Non-pigmented ciliary epithelial cell (primary cell): ENCODE data around the gene NDUFA13.

Source experiments
- DNase-seq: peaks from one replicate; pipeline ENCODE4 v3.0.0-alpha.2; 2010; ENCODE audit warnings: low read depth

The NDUFA13 gene

GRCh38 chr19:19510432-19510831 lies 5.6 kb upstream of the NDUFA13 start:
- no peak for DNase-seq

GRCh38 chr19:19513682-19514081 lies 2.3 kb upstream of the NDUFA13 start:
- no peak for DNase-seq

DNA sequence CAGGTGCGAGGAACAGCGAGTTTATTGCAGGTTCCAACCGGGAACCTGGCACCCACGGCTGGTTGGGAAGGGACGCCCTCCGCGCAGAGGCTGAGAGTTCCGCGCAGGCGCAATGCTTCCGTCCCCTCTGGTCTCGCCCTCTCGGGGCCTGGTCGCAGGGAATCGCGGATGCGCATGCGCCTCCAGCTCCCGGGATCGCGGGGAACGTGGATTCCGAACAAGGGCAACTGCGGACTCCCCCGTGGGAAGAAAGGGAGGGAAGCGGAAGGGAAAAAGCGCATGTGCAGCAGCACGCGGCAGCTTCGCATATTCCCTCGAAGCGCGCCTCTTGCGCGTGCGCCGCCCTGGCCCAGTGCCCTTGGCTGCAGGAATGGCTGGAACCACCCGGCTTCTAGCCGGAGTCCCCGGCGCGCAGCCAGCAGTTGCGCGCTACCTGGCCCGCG lies 1.8 kb upstream of the NDUFA13 start:
- DNase-seq: peak; percentile 11

- DNase-seq: no peak
Observed at GRCh38 chr19:19514881-19515641, 964 bp upstream of the NDUFA13 start, which contains the start of gene TSSK6. Gene TSSK6, minus strand, starts transcription at chr19:19515548. Its CDS starts 121 bp downstream, at chr19:19515427.

- DNase-seq: no peak
Observed at GRCh38 chr19:19517235-19517619, 1.2 kb downstream of the NDUFA13 start.

- DNase-seq: no peak
Observed at GRCh38 chr19:19520989-19521388, 5.0 kb downstream of the NDUFA13 start.

DNA sequence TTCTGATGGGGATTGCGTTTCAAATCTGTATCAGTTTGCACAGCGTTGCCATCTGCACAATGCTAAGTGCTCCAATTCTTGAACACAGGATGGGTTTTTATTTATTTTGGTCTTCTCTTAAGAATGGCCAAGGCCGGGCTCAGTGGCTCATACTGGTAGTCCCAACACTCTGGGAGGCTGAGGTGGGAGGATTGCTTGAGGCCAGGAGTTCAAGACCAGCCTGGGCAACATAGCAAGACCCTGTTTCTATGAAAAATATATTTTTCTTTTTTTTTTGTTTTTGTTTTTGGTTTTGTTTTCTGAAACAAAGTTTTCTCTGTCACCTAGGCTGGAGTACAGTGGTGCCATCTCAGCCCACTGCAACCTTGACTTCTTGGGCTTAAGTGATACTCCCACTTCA lies 7.2 kb downstream of the NDUFA13 start:
- no peak for DNase-seq

- DNase-seq: no peak
Observed at GRCh38 chr19:19524053-19524452, 8.0 kb downstream of the NDUFA13 start.

- no peak for DNase-seq
Observed at GRCh38 chr19:19525611-19526380, 9.8 kb downstream of the NDUFA13 start.

DNA sequence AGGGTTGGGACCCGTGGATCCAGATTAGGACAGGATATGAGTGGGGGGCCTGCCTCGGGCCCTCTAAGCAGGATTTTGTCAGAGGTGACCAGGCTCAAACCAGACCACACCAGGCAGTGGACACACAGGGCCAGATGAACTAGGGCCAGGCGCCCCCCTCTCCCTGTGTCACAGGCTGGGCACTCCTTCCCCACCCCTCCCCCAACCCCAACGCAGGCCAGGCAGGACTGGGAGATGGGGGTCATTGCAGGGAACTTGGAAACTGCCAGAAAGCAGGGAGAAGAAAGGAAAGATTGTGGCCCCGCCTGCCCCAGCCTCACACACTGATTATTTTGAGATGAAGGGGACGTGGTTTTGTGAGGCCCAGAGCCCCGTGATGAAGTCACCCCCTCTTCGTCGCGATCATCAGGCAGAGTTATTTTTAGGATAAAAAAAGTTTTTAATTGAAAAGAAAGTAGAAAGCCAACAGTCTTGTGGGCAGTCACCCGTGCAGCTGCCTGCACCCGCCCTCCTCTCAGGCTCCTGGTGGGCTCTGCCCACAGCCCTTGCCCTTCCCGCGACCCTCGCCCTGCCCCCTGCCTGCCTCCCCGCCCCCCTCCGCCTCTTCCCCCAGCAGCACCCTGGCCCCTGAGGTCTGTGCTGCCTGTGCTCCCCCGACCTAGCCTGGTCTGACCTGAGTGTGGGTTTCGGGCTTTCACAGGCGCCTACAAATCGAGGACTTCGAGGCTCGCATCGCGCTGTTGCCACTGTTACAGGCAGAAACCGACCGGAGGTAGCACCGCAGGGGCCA lies 10.8 kb downstream of the NDUFA13 start:
- DNase-seq: no peak

GRCh38 chr19:19527371-19527656 lies 11.3 kb downstream of the NDUFA13 start:
- DNase-seq: no peak

DNA sequence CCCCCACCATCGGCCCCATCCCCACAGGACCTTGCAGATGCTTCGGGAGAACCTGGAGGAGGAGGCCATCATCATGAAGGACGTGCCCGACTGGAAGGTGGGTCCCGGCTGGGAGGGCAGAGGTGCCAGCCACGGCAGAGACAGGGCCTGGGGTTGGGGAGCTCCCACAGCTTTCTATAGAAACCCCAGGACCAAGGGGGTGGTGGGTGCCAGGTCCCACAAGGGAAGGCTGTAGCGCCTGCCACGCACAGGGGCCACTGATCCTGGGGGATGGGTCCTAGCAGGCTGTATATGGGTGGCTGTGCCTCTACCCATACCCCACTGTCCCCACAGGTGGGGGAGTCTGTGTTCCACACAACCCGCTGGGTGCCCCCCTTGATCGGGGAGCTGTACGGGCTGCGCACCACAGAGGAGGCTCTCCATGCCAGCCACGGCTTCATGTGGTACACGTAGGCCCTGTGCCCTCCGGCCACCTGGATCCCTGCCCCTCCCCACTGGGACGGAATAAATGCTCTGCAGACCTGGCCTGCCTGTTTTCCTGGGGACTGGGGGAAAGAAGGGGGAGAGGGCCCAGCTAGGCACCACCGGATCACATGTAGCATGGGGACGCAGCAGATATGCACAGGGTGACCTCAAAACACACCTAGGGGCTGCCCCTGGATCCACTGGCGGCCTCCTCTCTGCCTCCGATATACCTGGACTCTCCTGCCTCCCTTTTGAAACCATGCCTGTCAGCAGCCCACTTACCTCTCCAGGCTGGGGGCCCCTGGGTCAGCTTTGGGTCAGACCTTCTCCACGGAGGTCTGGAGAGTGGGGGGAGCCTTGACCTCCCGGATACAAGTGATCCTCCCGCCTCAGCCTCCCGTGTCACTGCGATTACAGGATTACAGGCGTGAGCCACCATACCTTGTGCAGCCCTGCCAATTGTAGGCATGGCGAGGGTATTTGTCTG lies 11.9 kb downstream of the NDUFA13 start:
- no peak for DNase-seq

DNA sequence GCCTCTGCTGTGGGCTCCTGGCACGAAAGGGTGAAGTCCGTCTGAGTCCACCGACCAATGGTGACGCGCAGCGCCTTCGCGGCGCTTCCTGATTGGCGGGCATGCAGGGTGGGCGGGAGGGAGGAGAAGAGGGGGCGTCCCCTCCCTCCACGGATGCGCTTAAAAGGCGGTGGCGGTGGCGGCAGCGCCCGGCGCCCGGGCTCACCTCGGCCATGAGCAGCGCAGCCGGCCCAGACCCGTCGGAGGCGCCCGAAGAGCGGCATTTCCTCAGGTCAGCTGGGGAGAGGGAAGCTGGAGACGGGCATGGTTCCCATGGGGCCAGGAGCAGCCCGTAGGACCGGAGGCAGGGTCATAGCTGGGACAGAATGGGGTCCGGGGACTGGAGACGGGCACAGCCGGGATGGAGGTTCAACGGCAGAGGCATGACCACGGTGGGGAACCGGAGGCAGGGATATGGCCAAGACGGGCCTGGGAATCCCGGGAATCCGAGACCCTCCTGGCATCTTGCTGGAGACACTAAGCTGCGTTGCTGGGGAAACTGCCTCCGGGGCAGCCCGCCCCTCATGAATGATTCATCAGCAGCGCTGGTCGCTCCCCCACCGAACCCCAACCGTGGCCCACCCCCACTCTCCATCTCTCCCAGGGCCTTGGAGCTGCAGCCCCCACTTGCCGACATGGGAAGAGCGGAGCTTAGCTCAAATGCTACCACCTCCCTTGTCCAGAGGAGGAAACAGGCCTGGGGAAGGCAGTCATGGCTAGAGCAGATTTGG lies 12.9 kb downstream of the NDUFA13 start, which contains the start of gene YJEFN3:
YJEFN3 (plus strand) TSS at position 191 of the 770 bp plus-strand sequence; CDS start at position 213, 22 bp downstream.
- DNase-seq: no peak

- DNase-seq: no peak
Observed at GRCh38 chr19:19529783-19530422, 13.9 kb downstream of the NDUFA13 start.

DNA sequence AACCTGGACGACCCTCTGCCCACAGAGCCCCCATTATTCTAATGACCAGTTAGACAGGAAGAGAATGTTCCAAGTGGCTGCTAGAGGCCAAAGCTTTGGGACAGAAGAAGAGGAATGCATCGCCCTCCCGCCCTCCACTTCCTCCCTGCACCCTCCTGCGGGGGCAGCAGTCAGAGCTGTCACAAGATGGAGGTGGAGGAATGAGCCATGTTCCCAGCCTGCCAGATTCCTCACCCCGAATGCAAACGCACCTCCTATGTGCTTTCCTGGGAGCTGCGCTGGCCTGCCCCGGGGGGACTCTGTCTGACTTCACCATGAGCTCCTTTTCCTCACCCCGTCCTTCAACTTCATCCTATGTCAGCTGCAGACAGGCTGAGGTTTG lies 14.4 kb downstream of the NDUFA13 start:
- DNase-seq: no peak

DNA sequence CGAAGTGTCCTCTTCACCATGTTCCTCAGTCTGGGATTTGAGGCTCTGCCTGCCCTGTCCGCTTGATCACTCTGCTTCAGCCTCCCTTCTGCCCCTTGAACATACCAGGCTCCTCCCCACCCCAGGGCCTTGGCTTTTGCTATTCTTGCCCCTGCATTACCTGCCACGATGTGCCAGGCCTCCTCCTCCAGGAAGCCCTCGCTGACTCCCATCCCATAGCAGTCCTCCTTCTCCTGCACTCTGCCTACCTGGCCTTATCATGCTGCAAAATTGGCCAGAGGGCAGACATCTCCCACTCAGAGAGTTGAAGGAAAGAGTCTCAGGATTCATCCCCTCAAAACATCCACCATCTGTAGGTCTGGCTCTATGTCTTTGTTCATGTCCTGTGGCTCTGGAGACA lies 14.9 kb downstream of the NDUFA13 start:
- DNase-seq: no peak

DNA sequence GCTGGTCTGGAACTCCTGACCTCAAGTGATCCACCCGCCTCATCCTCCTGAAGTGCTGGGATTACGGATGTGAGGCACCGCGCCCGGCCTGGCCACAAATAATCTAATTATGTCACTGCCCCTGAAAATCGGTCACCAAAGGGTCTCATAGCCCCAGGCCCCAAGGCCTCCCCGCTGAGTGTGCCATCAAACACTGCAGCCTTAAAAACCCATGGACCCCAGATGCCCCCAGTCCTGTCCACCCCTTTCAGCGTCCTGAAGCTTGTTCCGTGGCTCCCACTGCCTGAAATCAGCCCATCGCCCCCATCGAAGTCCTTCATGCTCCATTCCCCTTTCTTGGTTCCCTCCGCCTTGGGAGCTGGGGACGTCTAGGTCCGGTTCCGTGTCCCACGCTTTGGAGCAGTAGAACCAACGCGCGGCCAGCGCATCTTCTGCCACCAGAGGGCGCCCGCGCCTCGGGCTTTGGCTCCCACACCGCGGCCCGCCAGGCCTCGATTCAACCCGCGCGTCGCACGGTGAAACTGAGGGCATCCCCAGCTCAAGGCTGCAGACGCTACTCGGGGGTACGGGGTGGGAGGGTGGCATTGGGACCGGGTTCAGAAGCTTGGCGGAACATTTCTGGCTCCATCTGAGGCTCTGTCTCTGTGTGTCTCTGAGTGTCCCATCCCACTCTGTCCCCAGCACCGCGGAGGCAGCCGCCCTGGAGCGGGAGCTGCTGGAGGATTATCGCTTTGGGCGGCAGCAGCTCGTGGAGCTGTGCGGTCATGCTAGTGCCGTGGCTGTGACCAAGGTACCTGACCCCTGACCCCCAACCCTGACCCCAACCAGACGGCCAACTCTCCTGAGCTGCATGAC lies 16.2 kb downstream of the NDUFA13 start:
- DNase-seq: no peak

DNA sequence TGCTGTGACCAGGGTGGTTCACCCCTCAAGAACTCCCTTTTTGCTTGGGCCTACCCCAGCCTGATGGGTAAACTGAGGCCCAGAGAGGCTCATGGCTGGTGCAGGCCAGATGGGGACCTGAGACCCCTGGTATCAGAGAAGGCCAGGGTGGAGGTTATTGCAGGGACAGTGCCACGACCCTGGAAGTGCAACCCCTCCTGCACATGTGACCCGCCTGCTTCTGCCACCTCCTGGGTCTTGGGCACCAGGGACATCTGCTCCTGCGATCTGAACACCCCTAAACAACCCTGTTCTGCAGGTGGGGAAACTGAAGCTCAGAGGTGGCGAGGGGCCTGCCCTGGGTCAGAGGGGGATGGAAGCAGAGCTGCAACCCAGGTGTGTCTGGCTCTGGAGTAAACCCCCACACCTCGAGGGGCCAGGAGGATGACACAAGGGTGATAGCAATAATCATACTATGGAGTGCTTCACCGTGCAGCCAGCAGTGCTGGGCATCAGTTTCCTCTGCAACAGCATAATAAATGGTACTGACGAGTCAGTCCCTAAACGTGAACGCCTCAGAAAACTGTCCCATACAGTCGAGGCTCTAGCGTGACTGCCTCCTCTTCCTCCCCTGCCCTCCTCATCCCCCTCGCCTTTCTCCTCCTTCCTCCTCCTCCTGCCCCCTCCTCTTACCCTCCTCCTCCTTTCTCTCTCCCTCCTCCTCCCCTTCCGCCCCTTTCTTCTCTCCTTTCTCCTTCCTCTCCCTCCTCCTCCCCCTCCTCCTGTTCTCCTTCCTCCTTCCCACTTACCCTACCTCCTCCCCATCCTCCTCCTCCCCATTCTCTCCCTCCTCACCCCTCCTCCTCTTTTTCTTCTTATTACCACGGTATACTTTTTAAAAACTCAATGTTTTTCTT lies 17.0 kb downstream of the NDUFA13 start:
- DNase-seq: no peak
